K562 (cell line): ENCODE data around the gene BARX2. TPM values are rescaled to one million over a fixed set of nuclear protein-coding genes. Genes with fewer than 3 reads are reported as not detected.

Experiments used
- ATAC-seq: fragments of 200-7000 bp; cut with Tn5 transposase; 3 replicates; pipeline ENCODE4 v1.9.1; 2020; ENCODE audit warnings: moderate library complexity
- BruUV-seq: library from RNA; stranded (reverse); fragments of 400-500 nt; replicated peaks from 2 replicates; lab custom pipeline; 2021; lab: Mats Ljungman, UMichigan
- CTCF ChIA-PET: fragments of 300-600 bp; formaldehyde crosslinking; extraction: SDS; loops from one replicate; lab custom pipeline; 2021; ENCODE audit warnings: low intra/inter-chr PET ratio; lab: Yijun Ruan, JAX
- POLR2A ChIA-PET: fragments of 300-600, 350-650 bp; sonication (Branson Sonifier 250); formaldehyde crosslinking; extraction: SDS; loops from one replicate; lab custom pipeline; 2021; ENCODE audit warnings: antibody characterized with exemption, inconsistent platforms; lab: Yijun Ruan, JAX
- DNase-seq, 4 experiments: peaks; one replicate each; pipeline versions ENCODE4 v3.0.0 to v3.0.0-alpha.2; 2011 to 2018; ENCODE audit warnings: low spot score in 3 of 4, mixed read lengths in 3 of 4; ENCODE audit errors: extremely low read depth in 1 of 4
- FAIRE-seq: peaks from 2 replicates; lab custom pipeline; 2011; peaks lifted over from hg19 to GRCh38; lab: Jason Lieb, UNC
- H2AFZ ChIP-seq: 2 replicates; pipeline ENCODE4 v1.6.0; 2011; ENCODE audit warnings: low read depth, low read length, control low read depth, inconsistent platforms
- H3K27ac ChIP-seq: fragments of 200-600 bp; 3 replicates; pipeline ENCODE4 v1.8.0; 2011; ENCODE audit warnings: low read depth, mild to moderate bottlenecking, control low read depth, inconsistent platforms, low read length, moderate library complexity, mixed read lengths; ENCODE audit errors: extremely low read depth
- H3K27me3 ChIP-seq, 2 experiments: fragments of 300-600 bp in 1 of 2; 2 replicates in 1 of 2; 3 replicates in 1 of 2; pipeline versions ENCODE4 v1.6.0 to v1.8.0; 2011; ENCODE audit warnings: inconsistent platforms in 2 of 2, low read length in 2 of 2, mild to moderate bottlenecking in 1 of 2, mixed read lengths in 1 of 2, moderate library complexity in 1 of 2; ENCODE audit not compliant: control insufficient read depth in 2 of 2, insufficient read depth in 2 of 2
- H3K36me3 ChIP-seq: fragments of 300-600 bp; 3 replicates; pipeline ENCODE4 v1.8.0; 2011; ENCODE audit warnings: mild to moderate bottlenecking, low read length, inconsistent platforms; ENCODE audit not compliant: control insufficient read depth, insufficient read depth
- H3K4me1 ChIP-seq, 2 experiments: fragments of 200-600 bp in 1 of 2; replicated peaks in 1 of 2; 2 replicates in 1 of 2; 3 replicates in 1 of 2; pipeline versions ENCODE4 v1.5.1 to v1.8.0; 2011; ENCODE audit warnings: inconsistent platforms in 2 of 2, low read length in 2 of 2, mild to moderate bottlenecking in 1 of 2, mixed read lengths in 1 of 2, moderate library complexity in 1 of 2; ENCODE audit not compliant: control insufficient read depth in 2 of 2, insufficient read depth in 2 of 2
- H3K4me2 ChIP-seq: 2 replicates; pipeline ENCODE4 v1.6.1; 2011; ENCODE audit warnings: low read length, control low read depth, inconsistent platforms, mixed read lengths; ENCODE audit not compliant: insufficient read depth
- H3K4me3 ChIP-seq: fragments of 200-600 bp; sonication (generic), shearing (Covaris generic); 2 replicates; pipeline ENCODE4 v1.5.1; 2016; ENCODE audit warnings: control low read depth, inconsistent platforms
- H3K79me2 ChIP-seq: fragments of 200-600 bp; 3 replicates; pipeline ENCODE4 v1.8.0; 2011; ENCODE audit warnings: low read length, inconsistent platforms; ENCODE audit not compliant: control insufficient read depth, insufficient read depth
- H3K9ac ChIP-seq, 2 experiments: 2 replicates each; pipeline versions ENCODE4 v1.6.0 to v1.6.1; 2011; ENCODE audit warnings: low read depth in 2 of 2, low read length in 2 of 2, control low read depth in 1 of 2, inconsistent platforms in 1 of 2, mild to moderate bottlenecking in 1 of 2, mixed read lengths in 1 of 2; ENCODE audit not compliant: insufficient read depth in 1 of 2
- H3K9me1 ChIP-seq: one replicate; pipeline ENCODE4 v1.6.0; 2011; ENCODE audit warnings: inconsistent platforms, mild to moderate bottlenecking, low read length, moderate library complexity; ENCODE audit not compliant: control insufficient read depth, insufficient read depth
- H3K9me3 ChIP-seq: replicated peaks from 2 replicates; pipeline ENCODE4 v1.5.1; 2011; ENCODE audit warnings: low read depth, low read length, inconsistent platforms; ENCODE audit not compliant: control insufficient read depth, insufficient read depth
- H4K20me1 ChIP-seq: replicated peaks from 2 replicates; pipeline ENCODE4 v1.6.1; 2011; ENCODE audit warnings: low read length, inconsistent platforms, mixed read lengths; ENCODE audit not compliant: control insufficient read depth, insufficient read depth
- ATF7 ChIP-seq: fragments of 450-650 bp; IDR thresholded peaks from 2 replicates; pipeline ENCODE4 v1.7.1; 2014; ENCODE audit warnings: mild to moderate bottlenecking, moderate library complexity
- CBX8 ChIP-seq: fragments of 200-600 bp; sonication (generic); IDR thresholded peaks from 2 replicates; pipeline ENCODE4 v1.6.1; 2012; ENCODE audit warnings: borderline replicate concordance, mixed run types, low read depth, mild to moderate bottlenecking, moderate library complexity, mixed read lengths, low read length, control low read depth, inconsistent platforms; ENCODE audit not compliant: poor library complexity, severe bottlenecking; ENCODE audit errors: extremely low read depth
- DACH1 ChIP-seq: fragments of 450-650 bp; IDR thresholded peaks from 2 replicates; pipeline ENCODE4 v1.6.1; 2018; ENCODE audit not compliant: partially characterized antibody
- HNRNPLL ChIP-seq: fragments of 200-400 bp; formaldehyde crosslinking; IDR thresholded peaks from 2 replicates; pipeline ENCODE4 v1.6.1; 2017; ENCODE audit warnings: low read length, low read depth, mild to moderate bottlenecking; ENCODE audit not compliant: poor library complexity, severe bottlenecking
- KAT7 ChIP-seq: sonication (generic); formaldehyde crosslinking; IDR thresholded peaks from 2 replicates; pipeline ENCODE4 v1.8.0; 2022; ENCODE audit warnings: missing genetic modification reagents, mild to moderate bottlenecking, borderline replicate concordance
- KDM2B ChIP-seq: fragments of 250-450 bp; sonication (Bioruptor Pico); IDR thresholded peaks from 2 replicates; pipeline ENCODE4 v1.8.0; 2021; ENCODE audit warnings: mild to moderate bottlenecking, moderate library complexity
- L3MBTL2 ChIP-seq: fragments of 450-650 bp; IDR thresholded peaks from 2 replicates; pipeline ENCODE4 v1.6.1; 2016; ENCODE audit warnings: mild to moderate bottlenecking, moderate library complexity
- NCOA4 ChIP-seq: fragments of 450-650 bp; IDR thresholded peaks from 2 replicates; pipeline ENCODE4 v1.6.1; 2018; ENCODE audit warnings: mild to moderate bottlenecking; ENCODE audit not compliant: partially characterized antibody
- NELFE ChIP-seq: IDR thresholded peaks from 2 replicates; pipeline ENCODE4 v1.6.1; 2011; ENCODE audit warnings: mild to moderate bottlenecking; ENCODE audit not compliant: insufficient read depth, insufficient read length
- POU5F1 ChIP-seq: fragments of 150-350 bp; IDR thresholded peaks from 2 replicates; pipeline ENCODE4 v1.6.1; 2014; ENCODE audit warnings: borderline replicate concordance, low read length, low read depth, mild to moderate bottlenecking; ENCODE audit not compliant: partially characterized antibody
- SMARCA4 ChIP-seq: fragments of 450-650 bp; IDR thresholded peaks from 2 replicates; pipeline ENCODE4 v1.6.1; 2016
- SP2 ChIP-seq: IDR thresholded peaks from 2 replicates; pipeline ENCODE4 v1.6.1; 2011; ENCODE audit warnings: mild to moderate bottlenecking, low read depth, low read length, moderate library complexity; ENCODE audit not compliant: poor library complexity, severe bottlenecking; ENCODE audit errors: extremely low read depth
- TAF15 ChIP-seq: fragments of 200-400 bp; formaldehyde crosslinking; IDR thresholded peaks from 2 replicates; pipeline ENCODE4 v1.6.1; 2017; ENCODE audit warnings: mild to moderate bottlenecking, low read depth, low read length, moderate library complexity
- TAL1 ChIP-seq: fragments of 450-650 bp; IDR thresholded peaks from 2 replicates; pipeline ENCODE4 v1.6.1; 2016; ENCODE audit warnings: mild to moderate bottlenecking
- WHSC1 ChIP-seq: IDR thresholded peaks from one replicate; pipeline ENCODE4 v1.6.1; 2012; ENCODE audit warnings: low read length, control low read depth, inconsistent platforms
- ZNF507 ChIP-seq: conservative IDR thresholded peaks from 2 replicates; pipeline ENCODE4 v1.6.1; 2017; ENCODE audit warnings: missing genetic modification characterization, missing compliant biosample characterization
- WGBS: fragments of 100-300 bp; shearing (Covaris generic); methylation state at CpG from one replicate; pipeline ENCODE4 v1.1.6; 2016; ENCODE audit warnings: low coverage, mixed read lengths; ENCODE audit not compliant: insufficient coverage; ENCODE audit errors: missing lambda C conversion rate; 5-methylcytosine and 5-hydroxymethylcytosine counted together
- in situ Hi-C: fragments of 300-500 bp; cut with MboI; formaldehyde crosslinking; loops from 4 replicates; pipeline ENCODE4 v1.15.0; 2018; ENCODE audit warnings: inconsistent platforms, mixed read lengths
- intact Hi-C: fragments of 100-400 bp; cut with micrococcal nuclease; formaldehyde crosslinking; loops from 2 replicates; pipeline ENCODE4 v1.14.2; 2022
- polyA plus RNA-seq, 8 experiments: library from polyadenylated mRNA; depleted of rRNA in 4 of 8; stranded (reverse) in 5 of 8; unstranded in 3 of 8; fragments of >200 nt; fragmentation: Nextera tagmentation in 2 of 8; fragmentation: Illumina TruSeq in 1 of 8; extraction: Ambion mirVana in 2 of 8; extraction: Trizol in 1 of 8; gene quantifications; 2 replicates each; pipeline versions ENCODE4 v1.2.1 to v1.2.3, GENCODE V29; 2011 to 2014; ENCODE audit warnings: inconsistent platforms in 1 of 8, missing spikeins in 1 of 8
- total RNA-seq, 7 experiments: library from RNA; depleted of rRNA in 6 of 7; stranded (reverse); fragments of >200 nt in 6 of 7; fragmentation: Illumina TruSeq in 2 of 7; extraction: Trizol in 2 of 7; gene quantifications; 2 replicates each; pipeline versions ENCODE4 v1.2.1 to v1.2.3, GENCODE V29; 2011 to 2021; ENCODE audit warnings: low replicate concordance in 1 of 7
- TF ChIP-seq, protein P1 (sequence below): fragments of 450-650 bp; IDR thresholded peaks from 2 replicates; pipeline ENCODE4 v1.6.1; 2018; ENCODE audit warnings: mild to moderate bottlenecking, low read depth; ENCODE audit not compliant: partially characterized antibody
- TF ChIP-seq, protein P2 (sequence below): fragments of 250-450 bp; sonication (Bioruptor Pico); IDR thresholded peaks from 2 replicates; pipeline ENCODE4 v1.8.0; 2022; ENCODE audit warnings: moderate library complexity, mild to moderate bottlenecking, inconsistent platforms

BARX2 gene
- total and polyA plus RNA-seq, 9 of the 15 experiments (the other 6 are each of a cell fraction or from before 2014, with no cell fraction given) = not detected

DNA sequence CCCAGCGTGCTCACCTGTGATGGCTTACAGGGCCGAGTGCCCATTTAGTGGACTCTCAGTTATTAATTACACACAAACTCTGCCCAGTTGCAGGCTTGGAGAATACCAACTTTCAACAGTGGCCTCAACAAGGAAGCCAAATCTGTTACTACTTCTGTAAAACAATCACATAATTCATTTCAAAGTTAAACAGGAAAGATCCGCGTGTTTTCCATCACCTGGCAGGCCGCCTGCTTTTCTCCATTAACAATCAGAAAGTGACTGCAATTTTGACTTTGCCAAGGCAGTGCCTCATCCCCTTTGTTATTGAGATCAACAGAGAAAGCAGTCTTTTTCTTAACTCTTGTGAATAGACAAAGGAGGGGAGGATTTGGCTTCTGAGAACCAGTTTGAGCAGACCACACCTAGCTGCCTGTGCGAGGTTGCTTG is 77.7 kb downstream of the BARX2 start (continued):
- TF ChIP-seq, protein P1, sequence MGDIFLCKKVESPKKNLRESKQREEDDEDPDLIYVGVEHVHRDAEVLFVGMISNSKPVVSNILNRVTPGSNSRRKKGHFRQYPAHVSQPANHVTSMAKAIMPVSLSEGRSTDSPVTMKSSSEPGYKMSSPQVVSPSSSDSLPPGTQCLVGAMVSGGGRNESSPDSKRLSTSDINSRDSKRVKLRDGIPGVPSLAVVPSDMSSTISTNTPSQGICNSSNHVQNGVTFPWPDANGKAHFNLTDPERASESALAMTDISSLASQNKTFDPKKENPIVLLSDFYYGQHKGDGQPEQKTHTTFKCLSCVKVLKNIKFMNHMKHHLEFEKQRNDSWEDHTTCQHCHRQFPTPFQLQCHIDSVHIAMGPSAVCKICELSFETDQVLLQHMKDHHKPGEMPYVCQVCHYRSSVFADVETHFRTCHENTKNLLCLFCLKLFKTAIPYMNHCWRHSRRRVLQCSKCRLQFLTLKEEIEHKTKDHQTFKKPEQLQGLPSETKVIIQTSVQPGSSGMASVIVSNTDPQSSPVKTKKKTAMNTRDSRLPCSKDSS = no peak
- no peak for TF ChIP-seq ATF7
- TF ChIP-seq KDM2B = no peak
- TF ChIP-seq POU5F1 = no peak

DNA sequence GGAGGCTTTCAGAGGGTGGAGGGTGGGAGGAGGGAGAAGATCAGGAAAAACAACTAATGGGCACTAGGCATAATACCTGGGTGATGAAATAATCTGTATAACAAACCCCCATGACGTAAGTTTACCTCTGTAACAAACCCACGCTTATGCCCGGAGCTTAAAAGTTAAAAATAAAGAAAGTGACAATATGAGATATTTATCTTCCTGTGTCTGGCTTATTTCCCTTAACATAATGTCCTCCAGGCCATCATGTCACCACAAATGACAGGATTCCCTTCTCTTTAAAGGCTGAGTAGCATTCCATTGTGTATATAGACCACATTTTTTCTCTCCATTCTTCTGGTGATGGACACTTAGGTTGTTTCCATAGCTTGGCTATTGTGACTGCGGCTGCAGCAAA is 79.5 kb downstream of the BARX2 start:
- H3K4me1 ChIP-seq = no peaks in the 10 kb centered on the region
- intact Hi-C loops = no loop called here
- CTCF ChIA-PET = no interaction called here
- TF ChIP-seq NCOA4 (no peak), KAT7 (no peak), ZNF507 (no peak), DACH1 (no peak), CBX8 (no peak), WHSC1 (no peak), HNRNPLL (no peak), NELFE (no peak), SMARCA4 (no peak), SP2 (no peak), TAL1 (no peak), L3MBTL2 (no peak), TAF15 (no peak)
- TF ChIP-seq, protein P2, sequence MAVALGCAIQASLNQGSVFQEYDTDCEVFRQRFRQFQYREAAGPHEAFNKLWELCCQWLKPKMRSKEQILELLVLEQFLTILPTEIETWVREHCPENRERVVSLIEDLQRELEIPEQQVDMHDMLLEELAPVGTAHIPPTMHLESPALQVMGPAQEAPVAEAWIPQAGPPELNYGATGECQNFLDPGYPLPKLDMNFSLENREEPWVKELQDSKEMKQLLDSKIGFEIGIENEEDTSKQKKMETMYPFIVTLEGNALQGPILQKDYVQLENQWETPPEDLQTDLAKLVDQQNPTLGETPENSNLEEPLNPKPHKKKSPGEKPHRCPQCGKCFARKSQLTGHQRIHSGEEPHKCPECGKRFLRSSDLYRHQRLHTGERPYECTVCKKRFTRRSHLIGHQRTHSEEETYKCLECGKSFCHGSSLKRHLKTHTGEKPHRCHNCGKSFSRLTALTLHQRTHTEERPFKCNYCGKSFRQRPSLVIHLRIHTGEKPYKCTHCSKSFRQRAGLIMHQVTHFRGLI (CRISPR knock-in tag) = no peak

More for the DNA sequence above, 79.5 kb downstream of the BARX2 start:
- H2AFZ ChIP-seq = no peak overlapping the region
- POLR2A ChIA-PET = no interaction called here
- H3K27ac ChIP-seq = no peak overlapping the region
- no peaks in the 10 kb centered on the region for H3K79me2 ChIP-seq
- DNase-seq (no peak), FAIRE-seq (no peak), ATAC-seq (no peak)
- in situ Hi-C loops = no loop called here
- no peaks in the 10 kb centered on the region for H3K9me1 ChIP-seq
- H3K9me3 ChIP-seq = no peaks in the 10 kb centered on the region
- H3K36me3 ChIP-seq = no peaks in the 10 kb centered on the region
- WGBS = 0% methylated on average over 4 of the region's 4 CpGs
- no peak overlapping the region for H3K9ac ChIP-seq
- BruUV-seq = no TSS peak
- no peak overlapping the region for H3K4me2 ChIP-seq
- H3K27me3 ChIP-seq = peaks cover 0 to 9% of the 10 kb centered on the region in 2 experiments; a peak in 1 of 5 replicates
- no peak overlapping the region for H3K4me3 ChIP-seq
- H4K20me1 ChIP-seq = no peaks in the 10 kb centered on the region; the same call in 1 of the 2 replicates
